Measurements from ENCODE around the gene ESRP2.

ESRP2 gene

GRCh38 chr16:68235887-68236136 is at the start of gene ESRP2:
Gene ESRP2, minus strand, starts transcription at chr16:68236127. Its CDS starts 82 bp downstream, at chr16:68236045.
- DNase-seq: no peak

GRCh38 chr16:68285683-68286082 is 49.8 kb upstream of the ESRP2 start:
- no peak for DNase-seq

GRCh38 chr16:68284847-68285246 is 48.9 kb upstream of the ESRP2 start:
- DNase-seq: peak in 1 of 2 experiments; percentile 21

- DNase-seq: no peak
Observed at GRCh38 chr16:68283801-68284598, 48.1 kb upstream of the ESRP2 start.

- no peak for DNase-seq
Observed at GRCh38 chr16:68283346-68283745, 47.4 kb upstream of the ESRP2 start.

GRCh38 chr16:68282064-68282452 is 46.1 kb upstream of the ESRP2 start:
- no peak for DNase-seq

- peak in 1 of 2 experiments; percentile 41 for DNase-seq
Observed at GRCh38 chr16:68281368-68282063, 45.6 kb upstream of the ESRP2 start.

- DNase-seq: no peak
Observed at GRCh38 chr16:68279726-68280558, 44.0 kb upstream of the ESRP2 start.

GRCh38 chr16:68276223-68276622 is 40.3 kb upstream of the ESRP2 start:
- no peak for DNase-seq

- DNase-seq: peak in 1 of 2 experiments; percentile 35
Observed at GRCh38 chr16:68275611-68276191, 39.8 kb upstream of the ESRP2 start.

- no peak for DNase-seq
Observed at GRCh38 chr16:68274441-68274840, 38.5 kb upstream of the ESRP2 start.

GRCh38 chr16:68273896-68274295 is 38.0 kb upstream of the ESRP2 start:
- DNase-seq: no peak

- no peak for DNase-seq
Observed at GRCh38 chr16:68273459-68273858, 37.5 kb upstream of the ESRP2 start.

GRCh38 chr16:68272507-68273209 is 36.7 kb upstream of the ESRP2 start:
- peak; percentile 16 to 43 for DNase-seq

- peak in 1 of 2 experiments; percentile 34 for DNase-seq
Observed at GRCh38 chr16:68270353-68270752, 34.4 kb upstream of the ESRP2 start.

- no peak for DNase-seq
Observed at GRCh38 chr16:68269793-68270192, 33.9 kb upstream of the ESRP2 start.

- DNase-seq: no peak
Observed at GRCh38 chr16:68267612-68268405, 31.9 kb upstream of the ESRP2 start.

GRCh38 chr16:68265078-68265920 is 29.4 kb upstream of the ESRP2 start:
- peak; percentile 35 to 61 for DNase-seq

- peak; percentile 83 to 88 for DNase-seq
Observed at GRCh38 chr16:68264128-68265077, 28.5 kb upstream of the ESRP2 start, which contains the start of gene SLC7A6. Gene SLC7A6, plus strand, starts transcription at chr16:68264526. Its CDS starts 10,201 bp downstream, at chr16:68274727.

Measured in stimulated activated CD4-positive, alpha-beta T cell treated with anti-CD3 and anti-CD28 coated beads, Interleukin-4, amount 100 ng/mL, for 4 hours (primary cell).